HG03060 (cell line): ENCODE data around the gene TRPC4AP.

Experiments used
- ATAC-seq: cut with Tn5 transposase; IDR thresholded peaks from one replicate; pipeline ENCODE4 v1.9.1; 2021; ENCODE audit warnings: low read depth, moderate number of reproducible peaks; ENCODE audit not compliant: unreplicated experiment

Gene TRPC4AP

GRCh38 chr20:34990231-34990630 is 102.4 kb downstream of the TRPC4AP start:
- no peak for ATAC-seq

GRCh38 chr20:34989670-34990069 is 102.9 kb downstream of the TRPC4AP start:
- ATAC-seq: no peak

- ATAC-seq: no peak
Observed at GRCh38 chr20:34989118-34989517, 103.5 kb downstream of the TRPC4AP start.

DNA sequence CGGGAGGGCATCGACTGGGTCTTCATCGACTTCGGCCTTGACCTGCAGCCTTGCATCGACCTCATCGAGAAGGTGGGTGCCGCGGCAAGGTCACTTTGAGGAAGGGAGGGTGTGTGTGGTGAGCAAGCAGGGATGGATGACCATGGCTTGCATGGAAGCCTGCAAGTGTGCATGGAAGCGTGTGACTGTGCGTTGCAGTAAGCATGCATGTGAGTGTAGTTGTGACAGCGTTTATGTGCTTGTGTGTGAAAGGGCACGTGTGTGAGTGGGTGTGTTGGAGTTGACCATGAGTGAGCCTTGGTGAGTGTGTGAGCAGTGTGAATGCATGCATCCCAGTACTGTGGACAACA is 104.4 kb downstream of the TRPC4AP start:
- ATAC-seq: no peak

DNA sequence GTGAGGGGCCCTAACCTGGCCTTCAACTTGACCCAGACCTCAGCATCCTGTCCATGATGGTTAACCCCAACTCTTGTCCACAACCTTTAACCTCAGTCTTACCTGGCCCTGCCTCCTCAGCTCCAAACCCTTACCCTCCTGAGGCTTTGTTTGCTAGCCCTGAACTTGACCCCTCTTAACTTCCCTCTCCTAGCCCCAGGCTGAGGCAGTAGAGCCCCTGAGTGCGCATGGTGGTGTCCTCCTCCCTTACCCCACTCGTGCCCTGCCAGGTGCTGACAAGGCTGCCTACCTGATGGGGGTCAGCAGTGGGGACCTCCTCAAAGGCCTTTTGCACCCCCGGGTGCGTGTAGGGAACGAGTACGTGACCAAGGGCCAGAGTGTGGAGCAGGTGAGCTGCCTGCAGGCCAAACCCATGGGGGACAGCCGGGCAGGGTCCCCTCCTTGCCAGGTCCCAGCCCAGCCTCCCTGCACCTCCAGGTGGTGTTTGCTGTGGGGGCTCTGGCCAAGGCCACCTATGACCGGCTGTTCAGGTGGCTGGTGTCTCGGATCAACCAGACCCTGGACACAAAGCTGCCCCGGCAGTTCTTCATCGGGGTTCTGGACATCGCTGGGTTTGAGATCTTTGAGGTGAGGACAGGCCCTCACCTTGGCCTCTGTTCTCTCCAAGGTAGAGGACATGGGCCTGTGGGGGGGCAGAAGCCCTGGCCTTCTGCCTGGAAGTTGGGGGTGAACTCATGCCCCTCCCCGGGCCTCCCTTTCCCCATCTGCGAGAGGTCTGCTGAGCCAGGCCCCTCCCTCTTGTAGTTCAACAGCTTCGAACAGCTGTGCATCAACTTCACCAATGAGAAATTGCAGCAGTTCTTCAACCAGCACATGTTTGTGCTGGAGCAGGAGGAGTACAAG is 105.1 kb downstream of the TRPC4AP start:
- ATAC-seq: no peak

GRCh38 chr20:34986311-34987287 is 106.0 kb downstream of the TRPC4AP start:
- no peak for ATAC-seq

- no peak for ATAC-seq
Observed at GRCh38 chr20:34985461-34986310, 106.9 kb downstream of the TRPC4AP start.

DNA sequence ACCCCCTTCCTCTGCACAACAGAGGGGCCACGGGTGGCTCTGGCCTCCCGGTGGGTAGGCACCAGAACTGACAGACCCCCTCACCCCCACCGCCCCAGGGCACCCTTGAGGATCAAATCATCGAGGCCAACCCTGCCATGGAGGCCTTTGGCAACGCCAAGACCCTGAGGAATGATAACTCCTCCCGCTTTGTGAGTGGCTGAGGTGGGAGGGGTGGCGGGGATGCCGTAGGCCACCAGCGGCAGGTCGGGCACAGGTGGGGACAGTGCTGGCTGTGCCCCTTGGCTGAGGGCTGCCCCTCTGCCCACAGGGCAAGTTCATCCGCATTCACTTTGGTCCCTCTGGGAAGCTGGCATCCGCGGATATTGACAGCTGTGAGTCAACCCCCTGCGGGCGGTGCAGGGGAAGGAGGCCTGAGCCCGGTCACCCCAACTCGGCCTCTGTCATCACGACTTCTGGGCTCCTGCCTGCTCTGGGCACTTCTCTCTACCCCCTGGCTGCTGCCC is 107.8 kb downstream of the TRPC4AP start:
- no peak for ATAC-seq

- no peak for ATAC-seq
Observed at GRCh38 chr20:34983995-34984735, 108.4 kb downstream of the TRPC4AP start.

DNA sequence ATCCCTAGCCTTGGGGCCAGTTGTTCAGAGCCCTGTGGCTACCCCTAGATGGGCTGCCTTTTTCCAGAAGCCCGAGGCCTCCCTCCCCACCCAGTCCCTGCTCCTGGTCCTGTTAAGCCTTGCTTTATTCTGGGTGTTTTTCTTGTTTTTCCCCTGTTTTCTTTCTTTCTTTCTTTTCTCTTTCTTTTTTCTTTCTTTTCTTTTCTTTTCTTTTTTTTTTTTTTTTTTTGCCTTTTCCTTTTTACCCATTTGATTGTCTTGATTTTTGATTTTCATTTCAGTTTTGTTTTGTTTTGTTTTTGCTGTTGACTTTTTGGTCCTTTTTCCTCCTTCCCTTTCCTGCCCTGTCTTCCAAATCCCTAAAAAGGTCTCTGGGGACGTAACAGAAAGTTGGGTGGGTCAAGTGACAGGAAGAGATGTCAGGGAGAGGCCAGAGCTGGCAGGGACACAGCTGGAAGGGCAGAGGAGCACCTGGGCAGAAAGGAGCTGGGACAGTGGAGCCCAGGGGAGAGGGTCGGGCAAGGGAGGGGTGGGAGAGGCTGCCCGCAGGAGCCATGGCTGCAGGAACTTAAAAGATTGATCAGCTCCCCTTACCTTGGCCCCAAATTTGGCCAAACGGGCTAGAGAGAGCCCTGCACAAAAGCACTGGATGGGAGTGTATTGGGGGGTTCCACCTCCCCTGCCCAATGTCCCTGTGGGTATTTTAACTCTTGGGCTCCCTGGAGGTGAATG is 109.4 kb downstream of the TRPC4AP start:
- no peak for ATAC-seq

DNA sequence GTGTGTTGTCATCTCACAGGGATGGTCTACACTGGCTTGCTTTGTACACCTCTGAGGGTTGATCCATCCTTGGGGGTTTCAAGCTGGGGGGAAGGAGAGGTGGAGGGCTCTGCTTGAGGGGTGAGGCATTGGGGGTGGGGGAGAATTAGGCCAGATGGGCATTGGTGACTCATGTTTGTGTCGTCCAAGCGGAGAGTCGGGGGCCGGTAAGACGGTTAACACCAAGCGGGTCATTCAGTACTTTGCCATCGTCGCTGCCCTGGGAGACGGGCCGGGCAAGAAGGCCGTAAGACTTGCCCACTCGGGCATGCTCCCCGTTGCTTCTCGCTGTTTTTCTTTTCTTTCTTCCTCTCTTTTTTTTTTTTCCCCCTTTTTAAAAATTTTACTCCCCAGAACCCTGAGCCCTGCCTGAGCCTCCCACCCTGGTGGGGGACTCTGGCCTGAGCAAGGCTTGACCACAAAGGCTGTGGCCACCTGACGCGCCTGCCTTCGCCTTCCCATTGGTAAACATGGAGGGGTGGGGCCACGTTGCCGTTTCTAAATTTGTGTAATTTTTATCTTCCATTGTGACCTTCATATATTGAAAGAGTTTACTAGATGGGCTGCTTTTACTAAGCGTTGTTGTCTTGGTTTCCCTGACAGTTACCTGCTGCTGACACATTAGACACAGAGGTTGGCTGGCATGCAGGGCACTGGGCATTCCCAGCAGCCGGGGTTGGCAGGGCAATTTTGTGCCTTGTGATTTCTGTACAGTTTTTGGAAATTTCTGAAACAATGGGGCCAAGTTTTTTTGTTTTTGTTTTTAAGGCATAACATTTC is 110.1 kb downstream of the TRPC4AP start:
- ATAC-seq: no peak

- ATAC-seq: no peak
Observed at GRCh38 chr20:34980543-34981233, 111.9 kb downstream of the TRPC4AP start.

- no peak for ATAC-seq
Observed at GRCh38 chr20:34979366-34980153, 113.0 kb downstream of the TRPC4AP start.

- no peak for ATAC-seq
Observed at GRCh38 chr20:34978092-34978744, 114.4 kb downstream of the TRPC4AP start.

DNA sequence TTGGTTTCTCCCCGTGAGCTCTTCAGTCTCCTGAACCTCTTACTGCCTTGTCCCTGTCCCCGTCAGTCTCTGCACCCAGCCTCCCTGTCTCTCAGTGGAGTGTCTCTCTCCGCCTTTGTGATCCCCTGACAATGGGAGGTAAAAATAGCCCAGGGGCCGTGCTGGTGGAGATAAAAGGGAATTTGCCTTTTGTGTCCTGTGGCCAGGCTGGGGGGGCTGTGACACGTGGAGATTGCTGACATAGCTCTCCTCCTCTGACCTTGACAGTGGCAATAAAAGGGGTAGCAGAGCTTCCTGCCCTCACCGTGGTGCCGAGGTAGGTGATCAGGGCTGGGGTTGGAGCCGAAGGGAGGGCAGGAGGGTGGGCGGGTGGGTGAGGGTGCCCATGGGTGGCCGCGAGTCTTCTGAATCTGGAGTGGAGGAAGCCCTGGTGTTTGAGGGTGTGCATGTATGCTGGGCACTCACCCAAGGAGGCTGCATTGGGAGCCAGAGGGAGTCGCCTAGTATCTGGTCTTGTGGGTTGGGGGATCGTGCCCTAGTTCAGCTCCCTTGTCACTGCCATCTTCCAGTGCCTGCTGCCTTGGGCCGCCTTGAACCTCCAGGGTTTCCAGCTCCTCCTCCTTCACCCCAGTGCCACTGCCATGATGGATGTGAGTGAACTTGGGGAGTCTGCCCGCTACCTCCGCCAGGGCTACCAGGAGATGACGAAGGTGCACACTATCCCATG is 115.1 kb downstream of the TRPC4AP start:
- ATAC-seq: no peak

DNA sequence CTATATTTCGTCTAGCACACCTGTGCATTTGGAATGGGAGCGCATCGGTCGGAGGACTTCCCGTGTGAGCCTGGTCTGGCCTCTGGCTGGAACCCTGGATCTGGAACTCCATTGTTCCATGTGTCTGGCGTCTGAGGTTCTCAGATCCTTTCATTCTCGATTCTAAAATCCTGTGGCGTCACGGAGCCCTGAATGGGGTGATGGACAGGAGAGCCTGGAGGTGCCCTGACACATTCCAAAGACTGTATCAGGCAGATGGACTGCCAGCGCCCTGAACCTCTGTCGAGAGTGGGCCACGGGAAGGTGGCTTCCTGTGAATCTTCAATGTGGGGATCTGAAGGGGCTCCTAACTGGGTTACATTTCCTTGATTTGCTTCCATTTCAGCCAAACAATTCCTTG is 116.3 kb downstream of the TRPC4AP start:
- no peak for ATAC-seq
